Superior temporal gyrus (tissue), 1 donor: ENCODE results near the gene FOXG1.
A peak's percentile ranks its signal among the peaks of the same experiment; 100 is the strongest.

Experiments used
- DNase-seq: peaks from one replicate; pipeline ENCODE4 v3.0.0-alpha.2; 2016; ENCODE audit errors: extremely low spot score

Gene FOXG1

DNA sequence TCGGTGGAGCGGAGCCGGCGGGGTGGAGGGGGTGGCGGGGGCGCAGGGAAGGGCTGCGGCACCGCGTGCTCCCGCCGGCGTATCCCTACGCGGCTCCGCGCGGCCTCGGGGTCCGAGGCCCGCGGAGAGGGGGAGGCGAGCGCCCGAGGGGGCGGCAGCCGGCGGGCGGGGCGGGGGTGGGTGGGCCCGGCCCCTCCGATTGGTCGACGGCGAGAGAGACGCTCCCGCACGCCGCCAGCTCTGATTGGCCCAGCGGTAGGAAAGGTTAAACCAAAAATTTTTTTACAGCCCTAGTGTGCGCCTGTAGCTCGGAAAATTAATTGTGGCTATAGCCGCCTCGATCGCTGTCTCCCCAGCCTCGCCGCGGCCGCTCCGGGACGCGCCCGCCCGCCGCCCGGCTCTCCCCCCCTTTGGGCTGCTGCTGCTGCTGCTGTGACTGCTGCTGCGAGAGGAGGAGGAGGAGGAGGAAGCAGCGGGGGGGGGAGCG lies at the start of gene FOXG1:
TSS of gene FOXG1 (plus strand) at position 319 of the 487 bp plus-strand sequence. CDS start 493 bp downstream, outside the sequence.
- peak; percentile 82 for DNase-seq

DNA sequence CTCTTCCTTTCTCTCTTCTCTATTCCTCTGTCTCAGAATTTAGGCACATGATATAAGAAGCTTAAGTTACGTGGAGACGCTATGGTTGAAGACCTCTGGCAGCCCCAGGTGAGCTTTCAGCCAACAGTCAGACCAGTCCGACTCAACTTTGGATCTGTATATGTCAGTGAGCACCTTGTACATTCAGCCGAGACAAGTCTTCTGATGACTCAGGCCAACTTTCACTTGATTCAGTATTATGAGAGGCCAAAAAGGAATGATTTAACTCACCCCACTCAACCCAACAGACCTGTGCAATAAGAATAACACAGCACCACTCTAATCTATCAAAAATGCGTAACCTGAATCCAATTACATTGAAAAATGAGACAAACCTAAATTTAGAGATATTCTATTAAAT lies 47.5 kb upstream of the FOXG1 start:
- no peak for DNase-seq

DNA sequence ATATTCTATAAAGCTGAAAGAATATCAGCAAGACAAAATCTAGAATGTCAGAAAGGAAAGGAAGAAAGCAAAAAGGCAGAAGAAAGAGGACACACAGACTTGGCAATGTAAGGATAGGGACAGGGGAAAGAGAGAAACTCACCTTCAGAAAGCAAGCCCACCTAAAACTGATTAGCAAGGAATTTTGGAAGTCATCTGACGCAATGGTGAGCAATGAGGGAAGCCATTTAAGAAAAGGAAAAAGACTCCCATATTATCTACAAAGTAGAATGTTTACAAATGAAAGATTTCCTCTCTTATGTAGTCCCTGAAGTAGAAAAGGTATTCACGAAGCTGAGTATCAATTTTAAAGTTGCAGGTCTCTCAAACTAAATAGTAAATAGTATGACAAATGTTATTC lies 35.2 kb upstream of the FOXG1 start:
- no peak for DNase-seq

DNA sequence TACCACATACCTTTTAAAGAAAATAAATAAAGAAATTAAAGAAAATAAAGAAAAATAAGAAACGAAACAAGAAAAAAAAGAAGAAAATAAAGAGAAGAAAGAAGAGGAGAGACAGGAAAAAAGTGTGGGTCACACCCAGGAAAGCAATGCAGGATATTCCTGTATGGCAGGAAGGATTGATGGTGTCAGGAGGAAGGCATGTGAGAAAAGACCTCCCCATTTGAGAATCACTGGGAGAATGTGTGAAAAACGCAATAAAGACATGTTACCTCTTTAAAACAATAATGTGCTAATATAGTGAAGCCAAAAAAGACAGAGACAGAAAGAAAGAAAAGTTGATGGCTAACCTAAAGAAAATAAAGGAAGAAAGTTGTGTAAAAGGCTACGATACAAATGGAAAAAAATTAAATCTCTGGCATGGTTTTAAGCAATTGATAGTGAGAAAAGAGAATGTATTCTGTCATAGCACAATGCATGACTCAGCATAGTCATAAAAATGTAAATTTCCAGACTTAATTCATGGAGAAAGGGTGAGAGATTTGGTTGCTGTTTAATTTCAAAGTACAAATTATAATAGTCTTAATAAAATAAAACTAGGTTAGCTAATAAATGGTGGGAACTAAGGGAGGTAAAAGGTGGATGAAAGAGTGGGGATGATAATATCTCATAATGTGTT lies 24.3 kb upstream of the FOXG1 start:
- no peak for DNase-seq

DNA sequence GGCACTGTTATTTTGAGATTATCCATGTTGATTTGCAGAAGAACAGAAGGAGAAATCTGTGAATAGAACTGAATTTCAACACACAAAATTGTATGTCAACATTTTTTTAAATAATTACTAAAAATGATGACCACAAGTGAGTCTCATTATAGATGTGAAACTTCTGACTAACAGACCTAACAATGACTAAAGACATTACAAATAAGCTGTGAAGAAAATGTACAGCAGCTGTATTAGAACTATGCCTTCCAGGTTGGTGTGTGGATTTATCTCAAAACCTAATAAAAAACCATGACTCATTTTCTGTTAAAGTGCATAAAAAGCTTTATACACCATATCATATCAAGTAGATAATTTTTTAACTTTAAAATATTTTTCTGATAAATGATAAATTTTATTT lies 22.5 kb upstream of the FOXG1 start:
- DNase-seq, result no peak

DNA sequence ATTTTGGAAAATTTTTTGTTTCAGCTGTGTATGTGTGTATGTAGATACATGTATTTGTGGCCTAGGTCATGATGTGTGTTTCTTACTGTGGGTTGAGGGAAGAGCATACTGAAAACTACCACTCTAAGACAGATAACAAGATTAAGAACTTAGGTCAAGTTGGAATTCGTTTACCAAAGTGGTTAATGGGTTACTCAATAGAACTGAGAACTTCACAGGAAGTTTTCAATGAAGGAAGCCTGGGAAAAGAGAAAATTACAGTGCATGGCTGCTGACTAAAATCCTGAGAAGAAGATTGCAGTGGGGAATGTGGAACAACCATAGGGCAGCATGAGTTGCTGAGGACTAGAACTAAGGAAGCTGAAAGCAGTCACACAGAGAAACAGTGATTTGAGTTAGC lies 21.4 kb upstream of the FOXG1 start:
- no peak for DNase-seq

DNA sequence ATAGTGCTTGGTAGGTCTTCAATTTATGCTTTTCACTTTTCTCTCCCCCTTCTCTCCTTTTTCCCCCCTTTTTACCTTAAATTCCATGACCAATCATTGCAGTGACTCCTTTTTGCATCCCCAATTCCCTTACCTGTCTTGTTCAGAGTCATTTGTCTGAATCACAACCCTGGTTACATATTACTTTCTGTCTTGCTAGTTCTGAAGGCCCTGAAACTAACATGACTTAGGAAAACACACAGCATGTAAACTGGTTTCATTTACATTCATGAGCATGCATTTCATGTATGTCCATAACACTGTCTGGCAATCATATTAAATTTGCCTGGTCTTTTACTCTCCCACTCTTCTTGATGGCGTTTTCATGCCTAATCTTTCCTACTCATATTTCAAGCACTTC lies 20.3 kb upstream of the FOXG1 start:
- no peak for DNase-seq

DNA sequence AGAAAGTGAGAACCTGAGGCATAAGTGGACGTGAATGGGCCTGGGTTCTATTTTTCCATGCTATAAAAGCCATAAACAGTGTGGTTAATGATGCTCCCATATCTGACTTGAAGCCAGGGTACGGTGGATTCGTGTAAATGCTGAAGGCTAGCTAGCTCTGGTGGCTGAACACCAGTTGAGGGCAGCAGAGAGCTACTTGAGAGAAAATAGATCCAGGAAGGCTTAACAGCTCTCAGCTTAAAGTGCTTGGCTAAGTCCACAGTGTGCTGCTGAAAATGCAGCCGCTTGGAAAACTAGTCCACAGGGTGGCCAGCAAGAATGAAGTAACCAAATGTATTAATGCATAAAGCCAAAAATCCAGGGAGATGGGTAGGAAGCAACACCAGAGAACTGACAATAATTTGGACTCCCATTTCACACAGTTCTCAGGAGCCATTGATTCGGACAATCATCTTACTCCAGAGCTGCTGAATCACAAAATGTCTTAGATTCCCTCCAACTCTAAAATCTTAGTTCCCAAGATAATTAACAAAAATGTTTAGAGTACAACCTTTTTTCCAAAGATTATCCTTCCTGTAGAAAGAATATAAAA lies 15.0 kb upstream of the FOXG1 start:
- peak; percentile 78 for DNase-seq

DNA sequence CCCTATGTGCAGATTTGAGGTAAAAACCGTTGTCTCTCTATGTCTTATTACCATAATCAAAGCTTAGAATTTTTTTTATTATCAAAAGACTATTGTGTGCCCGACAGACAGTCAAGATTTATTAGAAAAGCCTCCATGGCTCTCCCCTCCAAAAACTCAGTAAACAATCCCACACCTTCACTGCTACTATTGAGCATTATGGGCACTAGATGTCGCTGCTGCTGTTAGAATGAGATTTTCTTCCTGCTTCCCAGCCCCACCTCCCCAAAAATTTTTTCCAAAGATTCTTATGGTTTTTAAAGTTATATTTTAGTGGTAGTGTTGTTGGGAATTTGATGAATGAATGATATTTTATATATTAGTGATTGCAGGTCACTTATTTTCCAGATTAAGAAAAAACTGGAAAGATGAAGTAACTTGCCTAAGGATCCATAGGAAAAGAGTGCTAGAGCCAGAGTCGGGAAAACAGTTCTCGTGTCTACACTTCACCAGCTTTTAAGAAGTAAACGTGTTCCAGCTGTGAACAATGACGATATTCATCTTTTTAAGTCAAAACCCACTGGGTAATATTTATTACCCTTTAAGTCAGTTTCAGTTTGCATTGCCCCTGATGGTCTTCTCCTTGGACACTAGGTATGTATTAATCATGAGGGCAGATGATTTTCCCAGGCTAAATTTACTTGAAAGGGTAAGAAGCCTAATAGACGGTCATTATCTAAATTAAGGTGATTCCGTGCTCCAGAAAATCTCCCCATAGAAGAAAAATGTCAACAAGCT lies 12.2 kb upstream of the FOXG1 start:
- DNase-seq, result peak; percentile 87

DNA sequence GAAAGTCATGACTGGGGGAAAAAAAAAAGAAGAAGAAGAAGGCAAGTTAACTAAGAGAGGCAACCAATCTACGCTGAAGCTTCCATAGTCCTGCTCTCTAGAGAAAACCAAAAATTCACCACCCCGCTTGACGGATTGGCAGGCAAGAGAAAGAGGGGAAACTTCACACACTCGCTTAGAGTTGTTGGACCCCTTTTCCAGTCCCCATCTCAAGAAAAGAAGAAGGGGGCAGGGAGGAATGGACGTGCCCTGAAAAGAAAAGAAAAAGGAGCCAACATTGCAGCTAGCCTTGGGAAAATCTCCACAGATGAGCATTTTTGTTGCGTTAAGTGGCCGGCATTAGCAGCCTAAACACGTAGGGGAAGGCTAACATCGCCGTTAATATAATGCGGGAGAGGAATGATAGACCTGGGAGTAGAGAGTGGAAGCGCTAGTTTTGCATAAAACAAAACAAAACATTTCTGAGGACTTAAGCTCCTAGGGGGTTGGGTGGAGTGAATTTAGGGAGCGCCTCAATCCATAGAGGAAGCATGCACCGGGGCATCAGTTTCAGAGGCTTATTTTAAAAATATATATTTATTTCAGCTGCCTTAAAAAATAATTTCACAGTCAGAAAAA lies 11.3 kb upstream of the FOXG1 start:
- DNase-seq, result peak; percentile 29

DNA sequence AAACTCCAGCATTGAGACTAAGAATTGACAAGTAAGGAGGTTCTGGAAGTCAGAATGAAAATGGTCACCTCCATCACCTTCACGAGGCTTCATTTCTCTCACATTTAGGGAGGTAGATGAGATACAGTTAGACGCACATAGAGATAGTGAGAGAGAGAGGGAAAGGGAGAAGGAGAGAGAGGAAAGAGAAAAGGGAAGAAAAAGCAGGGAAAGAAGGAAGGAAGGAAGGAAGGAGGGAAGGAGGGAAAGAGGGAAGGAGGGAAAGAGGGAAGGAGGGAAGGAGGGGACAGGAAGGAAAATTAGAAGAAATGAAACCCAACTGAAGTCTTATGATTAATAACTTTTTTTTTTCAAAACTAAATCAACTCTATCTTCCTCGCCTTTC lies 10.7 kb upstream of the FOXG1 start:
- DNase-seq, result peak; percentile 37

DNA sequence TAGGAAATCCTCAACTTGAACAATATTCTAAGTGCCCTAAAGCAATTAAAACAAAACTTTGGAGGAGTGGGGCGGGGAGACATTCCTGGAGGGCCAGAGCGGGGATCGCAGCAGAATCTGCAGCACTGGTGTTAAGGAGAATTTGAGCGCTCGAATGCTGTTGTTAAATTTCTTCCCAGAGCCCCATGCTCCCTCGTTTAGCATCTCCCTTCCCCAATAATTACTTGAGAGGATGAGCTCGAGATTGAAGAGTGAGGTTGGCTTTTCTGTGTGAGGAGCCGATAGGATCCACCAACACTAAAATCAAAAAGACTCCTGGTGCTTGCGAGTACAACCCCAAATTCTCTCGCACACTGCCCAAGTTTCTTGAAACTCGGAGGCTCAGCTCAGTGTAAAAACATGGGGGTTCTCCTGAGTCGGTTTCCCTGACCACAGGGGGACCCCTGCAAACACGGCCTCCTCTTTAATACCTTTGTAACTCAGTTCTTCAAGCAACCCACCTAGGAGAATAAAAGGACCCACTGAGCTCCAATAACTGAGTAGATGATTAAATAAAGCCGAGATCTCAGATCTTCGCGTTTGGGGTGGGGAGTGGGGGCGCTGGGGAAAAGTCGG lies 10.2 kb upstream of the FOXG1 start:
- peak; percentile 44 for DNase-seq

DNA sequence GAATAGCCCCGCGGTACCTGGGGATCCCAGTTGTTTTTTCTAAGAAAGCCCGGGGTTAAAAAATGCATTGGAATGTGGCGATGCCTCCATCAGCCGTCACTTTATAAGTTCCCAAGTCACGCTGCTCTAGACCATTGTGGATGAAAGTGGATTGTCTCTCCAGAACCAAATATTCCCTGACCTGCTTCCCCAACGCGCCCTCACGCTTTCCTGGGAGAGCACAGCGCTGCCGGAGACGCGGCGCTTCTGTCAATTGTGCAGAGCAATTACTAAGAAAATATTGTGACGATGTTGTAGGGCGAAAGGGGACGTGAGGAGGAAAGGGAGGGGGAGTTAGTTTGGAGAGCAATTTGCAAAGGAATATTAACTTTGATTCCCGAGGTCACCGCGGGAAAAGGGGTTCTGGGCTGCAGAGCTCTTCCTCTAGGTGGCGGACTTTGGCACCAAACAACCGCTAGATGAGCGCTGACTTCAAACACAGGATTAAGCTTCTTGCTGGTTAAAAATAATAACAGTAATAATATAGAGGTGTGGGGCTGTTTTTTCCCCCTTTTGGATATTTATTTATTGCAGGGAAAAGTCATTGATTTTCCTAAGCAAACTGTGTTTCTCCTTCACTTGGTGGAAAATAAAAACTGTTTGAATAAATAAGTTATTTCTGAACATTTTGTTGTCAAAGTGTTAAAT lies 9.6 kb upstream of the FOXG1 start:
- peak; percentile 73 for DNase-seq

DNA sequence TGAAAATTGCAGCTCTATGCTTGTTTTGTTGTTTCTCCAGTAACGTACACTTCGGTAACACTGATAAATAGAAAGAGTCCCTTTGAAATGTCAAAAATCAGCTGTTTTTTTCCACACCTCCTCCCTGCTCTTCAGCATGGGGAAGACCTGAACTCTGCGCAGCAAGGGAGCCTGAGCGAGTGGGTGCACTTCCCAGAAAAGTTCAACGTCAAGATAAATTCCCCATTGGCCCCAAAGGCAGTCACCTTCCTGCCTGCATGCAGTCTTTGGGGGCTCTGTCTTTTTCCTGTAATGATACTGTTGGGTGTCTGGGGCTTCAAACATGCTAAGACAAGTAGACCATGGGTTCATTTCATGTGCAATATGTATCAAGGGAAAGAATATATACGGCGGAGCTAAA lies 8.8 kb upstream of the FOXG1 start:
- peak; percentile 43 for DNase-seq

DNA sequence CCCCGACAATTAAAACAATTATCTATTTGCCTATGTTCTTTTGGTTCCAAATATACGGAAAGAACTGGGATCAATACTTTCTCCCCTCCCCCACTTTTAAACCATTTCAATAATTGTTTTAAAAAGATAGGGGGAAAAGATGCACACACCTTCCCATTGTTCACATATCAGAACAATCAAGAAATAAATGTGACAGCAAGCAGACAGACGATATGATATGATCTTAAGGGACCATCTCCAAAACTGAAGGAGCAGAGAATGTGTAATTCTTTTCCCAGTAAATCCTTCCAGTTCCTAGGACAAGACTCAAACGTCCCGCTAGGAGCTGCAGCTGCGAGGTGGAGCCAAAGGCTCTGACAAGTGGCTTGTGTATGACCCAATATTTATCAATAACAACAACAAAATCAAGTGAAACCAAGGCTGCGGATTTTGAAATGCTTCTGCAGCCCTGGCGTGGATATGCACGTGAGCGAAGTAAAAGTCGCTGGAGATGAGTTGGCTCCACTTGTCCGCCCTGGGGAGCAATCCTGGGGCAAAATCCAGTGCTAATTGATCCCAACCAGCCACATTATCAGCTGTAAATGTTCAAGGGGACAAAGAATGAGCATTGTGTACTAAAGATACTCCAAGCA lies 8.2 kb upstream of the FOXG1 start:
- peak; percentile 65 for DNase-seq

DNA sequence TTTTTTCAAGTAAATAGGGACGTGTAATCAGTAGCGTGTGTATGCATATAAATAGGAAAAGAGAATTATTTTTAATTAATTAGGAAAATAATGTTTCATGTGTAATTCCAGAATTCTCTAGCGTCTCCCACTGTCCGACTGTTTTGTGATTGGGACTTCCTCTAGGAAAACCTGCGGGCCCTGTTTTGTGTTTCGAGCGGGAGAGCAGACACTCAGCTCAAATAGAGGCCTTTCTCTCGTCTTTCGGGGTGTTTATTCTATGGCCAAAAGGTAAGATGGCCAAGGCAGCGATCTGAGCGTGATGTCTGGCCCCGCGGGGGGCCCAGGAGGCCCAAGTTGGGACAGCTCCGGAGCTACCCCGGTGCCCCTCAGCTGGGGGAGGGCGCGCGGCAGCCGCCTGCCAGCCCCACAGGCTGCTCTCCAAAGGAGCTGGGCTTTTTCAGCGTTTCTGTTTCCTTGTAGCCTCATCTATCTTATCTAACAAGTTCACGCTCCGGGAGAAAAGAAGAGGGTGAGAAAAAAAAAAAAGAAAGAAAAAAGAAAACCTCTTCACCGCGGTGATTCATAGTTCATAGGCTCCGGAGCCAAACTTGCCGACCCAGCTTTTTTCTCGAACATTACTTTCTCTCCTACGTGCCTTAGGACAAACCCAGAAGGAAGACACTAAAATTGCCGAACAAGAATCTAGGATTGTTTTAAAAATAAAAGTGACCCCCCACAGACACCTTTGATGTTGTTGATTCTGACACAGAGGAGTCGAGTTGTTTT lies 7.5 kb upstream of the FOXG1 start:
- DNase-seq, result peak; percentile 39

DNA sequence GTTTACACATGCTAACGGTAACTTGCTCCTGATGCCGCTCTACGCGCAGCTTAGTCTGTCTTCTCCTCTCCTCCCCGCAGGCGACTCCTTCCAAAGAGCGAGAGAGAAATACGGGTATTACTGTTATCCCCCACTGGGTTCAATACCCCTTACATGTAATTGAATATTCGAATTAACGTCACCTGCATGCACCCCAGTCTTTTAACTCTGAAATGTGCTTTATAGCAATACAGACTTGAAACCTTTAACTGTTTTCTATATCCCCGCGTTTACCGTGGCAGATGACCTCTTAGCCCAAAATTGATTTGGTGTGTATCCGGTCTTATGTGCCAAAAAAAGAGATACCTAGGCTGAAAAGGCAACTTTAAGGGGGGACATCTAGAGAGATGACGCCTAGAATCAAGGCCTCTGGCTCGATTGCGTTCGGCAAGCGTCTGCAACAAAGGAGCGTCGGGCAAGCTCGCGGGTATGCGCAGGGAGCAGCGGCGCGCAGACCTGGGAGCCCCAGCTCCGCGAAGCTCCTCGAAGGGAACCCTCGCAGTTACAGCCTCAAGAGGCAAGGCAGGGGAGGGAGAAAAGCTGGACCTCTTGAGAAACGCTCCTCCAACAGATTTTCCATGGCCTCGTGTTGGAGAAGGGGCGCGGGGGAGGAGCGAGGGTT lies 6.8 kb upstream of the FOXG1 start:
- peak; percentile 70 for DNase-seq

DNA sequence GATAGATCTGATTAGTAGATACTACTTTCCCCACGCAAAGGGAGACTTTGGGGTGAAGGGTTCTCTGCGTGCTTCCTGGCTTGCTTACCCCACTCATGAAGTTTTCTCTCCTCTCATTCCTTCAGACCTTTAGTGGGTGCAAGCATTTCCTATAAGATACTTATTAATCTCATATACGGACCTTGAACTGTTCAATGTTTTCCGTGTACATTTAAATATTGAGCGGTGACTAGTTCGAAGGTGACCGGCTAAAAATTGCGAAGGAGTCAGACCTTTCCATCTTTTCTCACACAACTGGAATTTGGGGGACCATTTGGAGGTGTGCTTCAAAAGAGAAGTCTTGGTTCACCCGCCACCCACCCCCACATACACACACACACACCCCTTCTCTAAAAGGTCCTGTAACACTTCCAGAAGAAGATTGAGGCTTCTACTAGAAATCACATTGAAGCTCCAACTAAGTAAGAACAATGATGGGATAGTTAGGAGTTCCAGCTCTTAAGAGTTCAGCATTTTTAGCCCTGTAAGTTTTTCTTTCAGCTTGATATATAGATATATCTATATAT lies 6.1 kb upstream of the FOXG1 start:
- peak; percentile 39 for DNase-seq
